Brain microvascular endothelial cell (primary cell): ENCODE data around the gene BRD2.

Source experiments
- DNase-seq: peaks from one replicate; pipeline ENCODE4 v3.0.0-alpha.2; 2020
- H3K27ac ChIP-seq: fragments of 250-450 bp; sonication (Bioruptor Pico); 2 replicates; pipeline ENCODE4 v1.5.1; 2020; ENCODE audit warnings: mild to moderate bottlenecking, moderate library complexity
- H3K27me3 ChIP-seq: fragments of 250-450 bp; sonication (Bioruptor Pico); replicated peaks from 2 replicates; pipeline ENCODE4 v1.5.1; 2020; ENCODE audit warnings: mild to moderate bottlenecking
- H3K36me3 ChIP-seq: fragments of 250-450 bp; sonication (Bioruptor Pico); replicated peaks from 2 replicates; pipeline ENCODE4 v1.5.1; 2020; ENCODE audit warnings: mild to moderate bottlenecking
- H3K4me3 ChIP-seq: 2 replicates; pipeline ENCODE4 v1.5.1; 2011; ENCODE audit warnings: low read depth, mild to moderate bottlenecking, control low read depth, low read length, moderate library complexity
- in situ Hi-C: cut with HindIII; loops from 2 replicates; pipeline ENCODE4 v1.10.0; 2017; ENCODE audit warnings: low sequenced_read_pairs, low pct_ligation_motif_present
- TF ChIP-seq, protein P1 (sequence below): IDR thresholded peaks from 2 replicates; pipeline ENCODE4 v1.5.1; 2011; ENCODE audit warnings: low read depth, mild to moderate bottlenecking, moderate library complexity, low read length, control low read depth, inconsistent platforms; ENCODE audit errors: missing control alignments

BRD2 gene

DNA sequence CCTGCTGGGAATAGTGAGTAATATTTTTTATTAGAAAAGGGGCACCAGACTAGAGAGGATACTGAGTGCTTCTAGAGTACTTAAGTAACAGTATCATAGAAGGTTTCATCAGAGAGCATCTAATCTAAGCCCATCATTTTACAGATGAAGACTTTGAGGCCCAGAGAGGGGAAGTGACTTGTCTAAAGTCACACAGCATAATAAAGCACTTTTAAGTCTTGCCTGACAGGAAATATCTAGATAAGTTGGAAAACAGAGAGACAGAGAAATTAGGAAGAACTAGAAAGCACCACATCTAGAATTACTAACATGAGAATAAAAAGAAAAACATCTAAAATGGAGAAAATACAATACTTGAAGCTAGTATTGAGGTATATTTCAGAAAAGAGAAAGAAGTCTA is 21.5 kb upstream of the BRD2 start:
- no peak for DNase-seq
- Histone ChIP-seq H3K27me3 (no peaks in the 10 kb centered on the region), H3K27ac (no peak overlapping the region), H3K36me3 (no peaks in the 10 kb centered on the region), H3K4me3 (no peak overlapping the region)
- TF ChIP-seq, protein P1, sequence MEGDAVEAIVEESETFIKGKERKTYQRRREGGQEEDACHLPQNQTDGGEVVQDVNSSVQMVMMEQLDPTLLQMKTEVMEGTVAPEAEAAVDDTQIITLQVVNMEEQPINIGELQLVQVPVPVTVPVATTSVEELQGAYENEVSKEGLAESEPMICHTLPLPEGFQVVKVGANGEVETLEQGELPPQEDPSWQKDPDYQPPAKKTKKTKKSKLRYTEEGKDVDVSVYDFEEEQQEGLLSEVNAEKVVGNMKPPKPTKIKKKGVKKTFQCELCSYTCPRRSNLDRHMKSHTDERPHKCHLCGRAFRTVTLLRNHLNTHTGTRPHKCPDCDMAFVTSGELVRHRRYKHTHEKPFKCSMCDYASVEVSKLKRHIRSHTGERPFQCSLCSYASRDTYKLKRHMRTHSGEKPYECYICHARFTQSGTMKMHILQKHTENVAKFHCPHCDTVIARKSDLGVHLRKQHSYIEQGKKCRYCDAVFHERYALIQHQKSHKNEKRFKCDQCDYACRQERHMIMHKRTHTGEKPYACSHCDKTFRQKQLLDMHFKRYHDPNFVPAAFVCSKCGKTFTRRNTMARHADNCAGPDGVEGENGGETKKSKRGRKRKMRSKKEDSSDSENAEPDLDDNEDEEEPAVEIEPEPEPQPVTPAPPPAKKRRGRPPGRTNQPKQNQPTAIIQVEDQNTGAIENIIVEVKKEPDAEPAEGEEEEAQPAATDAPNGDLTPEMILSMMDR: no peak
- in situ Hi-C loops: no loop called here

DNA sequence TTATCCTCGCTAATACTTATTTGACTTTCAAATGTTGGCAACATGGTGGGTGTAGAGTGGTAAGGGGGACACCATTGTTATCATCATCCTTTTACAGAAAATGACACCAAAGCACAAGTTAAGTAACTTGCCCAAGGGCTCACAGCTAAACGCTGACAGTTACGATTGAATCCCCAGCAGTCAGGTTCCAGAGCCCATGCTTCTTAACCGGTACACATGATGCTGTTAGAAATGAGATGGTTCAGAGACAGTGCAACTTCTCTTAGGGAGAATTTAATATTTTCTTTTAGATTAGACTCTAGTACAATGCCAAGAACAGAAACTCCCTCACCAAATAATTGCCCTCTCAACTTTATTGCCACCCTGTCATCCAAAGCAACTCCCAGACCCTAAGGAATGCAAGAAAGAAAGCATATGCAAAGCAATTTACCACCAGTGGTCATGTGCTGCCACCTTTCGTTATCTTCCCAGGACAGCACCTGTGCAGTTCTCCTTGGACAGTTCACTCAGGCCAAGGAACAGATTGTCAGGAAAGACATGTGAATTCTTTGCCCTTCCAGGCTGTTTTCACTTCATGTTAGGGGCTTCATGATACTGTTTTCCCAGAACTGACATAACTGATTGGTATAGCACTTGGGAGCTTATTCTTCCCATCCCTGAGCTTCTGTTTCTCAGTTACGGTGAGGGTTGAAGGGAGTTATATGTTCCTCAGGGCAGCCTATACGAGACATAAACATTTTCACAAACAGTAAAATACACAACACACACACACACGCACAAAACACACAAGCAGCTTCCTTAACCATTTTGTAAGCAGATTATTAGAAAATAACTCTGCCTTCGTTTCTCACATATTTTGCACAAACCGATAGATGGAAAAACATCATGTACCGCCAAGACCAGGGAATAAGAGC is 20.6 kb upstream of the BRD2 start:
- in situ Hi-C loops: no loop called here
- Histone ChIP-seq H3K27ac (no peak overlapping the region), H3K27me3 (no peaks in the 10 kb centered on the region), H3K36me3 (no peaks in the 10 kb centered on the region), H3K4me3 (no peak overlapping the region)
- TF ChIP-seq, protein P1: peak; percentile 62
- DNase-seq: peak; percentile 16

DNA sequence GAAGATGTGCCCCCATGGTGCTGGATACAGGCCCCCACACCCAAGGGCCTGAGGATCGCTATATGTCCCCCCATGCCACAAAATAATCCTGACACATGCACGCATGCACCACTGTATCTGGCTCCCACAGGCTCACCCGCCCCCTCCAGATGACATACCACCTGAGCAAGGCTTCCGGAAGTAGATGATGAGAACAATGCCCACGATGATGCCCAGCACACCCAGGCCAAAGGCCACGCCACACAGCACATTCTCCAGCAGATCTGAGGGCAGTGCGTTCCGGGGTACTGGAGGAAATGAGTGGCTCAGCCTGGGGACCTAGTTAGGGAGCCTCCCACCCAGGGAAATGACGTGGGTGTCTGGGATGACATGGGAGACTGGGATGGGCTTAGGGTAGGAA is 19.3 kb upstream of the BRD2 start:
- H3K36me3 ChIP-seq: no peaks in the 10 kb centered on the region
- in situ Hi-C loops: no loop called here
- H3K4me3 ChIP-seq: no peak overlapping the region
- H3K27me3 ChIP-seq: no peaks in the 10 kb centered on the region
- DNase-seq: no peak
- H3K27ac ChIP-seq: no peak overlapping the region
- TF ChIP-seq, protein P1: no peak

DNA sequence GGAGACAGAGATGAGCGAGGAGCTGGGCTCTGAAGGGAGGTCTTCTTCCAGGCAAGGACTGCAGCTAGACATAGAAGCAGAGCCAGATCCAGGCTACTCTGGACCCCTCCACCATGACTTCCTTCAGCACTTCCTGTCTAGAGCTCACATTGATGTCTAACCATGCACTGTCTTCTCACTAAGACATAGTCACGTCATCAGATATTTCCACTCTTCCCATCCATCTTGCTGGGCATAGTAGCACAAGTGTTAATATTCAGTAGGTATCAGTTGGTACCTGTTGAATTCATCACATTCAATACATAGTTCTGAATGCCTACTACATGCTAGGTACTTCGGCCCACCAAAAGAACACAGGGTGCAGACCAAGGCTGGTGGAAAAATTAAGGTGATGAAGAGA is 18.4 kb upstream of the BRD2 start:
- H3K27ac ChIP-seq: no peak overlapping the region
- no peak for DNase-seq
- TF ChIP-seq, protein P1: no peak
- in situ Hi-C loops: no loop called here
- no peak overlapping the region for H3K4me3 ChIP-seq
- no peaks in the 10 kb centered on the region for H3K27me3 ChIP-seq
- no peaks in the 10 kb centered on the region for H3K36me3 ChIP-seq

DNA sequence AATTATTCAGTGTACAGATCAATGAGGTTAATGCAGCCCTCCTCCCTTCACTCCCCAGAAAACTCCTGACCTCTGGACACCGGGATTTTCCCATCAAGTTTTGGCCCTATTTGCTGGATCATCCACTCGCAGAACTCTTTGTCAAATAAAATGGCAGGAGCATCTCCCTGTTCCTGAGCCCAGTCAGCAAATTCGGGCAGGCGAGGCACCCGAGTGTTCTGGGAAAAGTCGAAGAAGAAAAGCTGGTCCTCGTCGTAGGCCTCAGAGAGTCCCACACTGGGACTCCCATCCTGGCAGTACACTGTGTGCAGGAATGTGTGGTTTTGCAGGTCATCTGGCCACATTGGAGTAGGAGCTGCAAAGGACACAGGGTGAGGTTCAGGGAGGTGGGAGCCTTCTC is 17.9 kb upstream of the BRD2 start:
- no peak for DNase-seq
- in situ Hi-C loops: no loop called here
- Histone ChIP-seq H3K27ac (no peak overlapping the region), H3K4me3 (no peak overlapping the region), H3K27me3 (no peaks in the 10 kb centered on the region), H3K36me3 (no peaks in the 10 kb centered on the region)
- TF ChIP-seq, protein P1: no peak
